Breast epithelium (tissue), 3 donors: Measurements from ENCODE around the gene CPED1.

Experiments
- POLR2A ChIP-seq: fragments of 450-650 bp; IDR thresholded peaks from one replicate; pipeline ENCODE4 v1.6.1; 2016; ENCODE audit warnings: antibody characterized with exemption, mild to moderate bottlenecking, moderate library complexity
- TF ChIP-seq, protein P1 (sequence below), 3 donors: fragments of 450-650 bp; IDR thresholded peaks; one replicate each; pipeline ENCODE4 v1.5.1; 2016 to 2017; ENCODE audit warnings: antibody characterized with exemption in 3 of 3, mild to moderate bottlenecking in 3 of 3, moderate library complexity in 3 of 3

DNA sequence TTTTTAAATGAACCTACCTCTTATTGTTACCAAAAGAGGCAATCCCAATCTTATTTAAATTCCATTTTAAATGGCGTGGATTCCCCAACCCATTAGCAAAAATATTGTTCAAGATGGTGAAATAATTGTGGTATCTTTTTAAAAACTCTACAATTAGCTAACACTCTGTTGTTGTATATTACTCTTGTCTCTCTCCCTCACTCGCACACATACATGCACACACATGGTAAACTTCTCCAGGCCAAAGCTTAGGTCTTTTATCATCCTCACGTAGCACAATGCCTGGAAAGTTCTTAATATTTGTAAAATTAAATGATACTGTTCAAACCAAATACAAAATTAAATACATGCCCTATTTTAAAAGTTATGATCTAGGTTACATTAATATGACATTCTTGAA lies 171.0 kb downstream of the CPED1 start:
- TF ChIP-seq, protein P1, sequence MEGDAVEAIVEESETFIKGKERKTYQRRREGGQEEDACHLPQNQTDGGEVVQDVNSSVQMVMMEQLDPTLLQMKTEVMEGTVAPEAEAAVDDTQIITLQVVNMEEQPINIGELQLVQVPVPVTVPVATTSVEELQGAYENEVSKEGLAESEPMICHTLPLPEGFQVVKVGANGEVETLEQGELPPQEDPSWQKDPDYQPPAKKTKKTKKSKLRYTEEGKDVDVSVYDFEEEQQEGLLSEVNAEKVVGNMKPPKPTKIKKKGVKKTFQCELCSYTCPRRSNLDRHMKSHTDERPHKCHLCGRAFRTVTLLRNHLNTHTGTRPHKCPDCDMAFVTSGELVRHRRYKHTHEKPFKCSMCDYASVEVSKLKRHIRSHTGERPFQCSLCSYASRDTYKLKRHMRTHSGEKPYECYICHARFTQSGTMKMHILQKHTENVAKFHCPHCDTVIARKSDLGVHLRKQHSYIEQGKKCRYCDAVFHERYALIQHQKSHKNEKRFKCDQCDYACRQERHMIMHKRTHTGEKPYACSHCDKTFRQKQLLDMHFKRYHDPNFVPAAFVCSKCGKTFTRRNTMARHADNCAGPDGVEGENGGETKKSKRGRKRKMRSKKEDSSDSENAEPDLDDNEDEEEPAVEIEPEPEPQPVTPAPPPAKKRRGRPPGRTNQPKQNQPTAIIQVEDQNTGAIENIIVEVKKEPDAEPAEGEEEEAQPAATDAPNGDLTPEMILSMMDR (IDR thresholded peaks at IDR 0.05): no peak
- TF ChIP-seq POLR2A: no peak
